ENCODE data around the gene ALDOA.
"Not testable (repeated sequence)": the region's sequence is repeated elsewhere in the genome, so short reads cannot be mapped to it uniquely, and the experiment has no call there.

ALDOA gene

GRCh38 chr16:30065102-30065942, at the start of gene ALDOA:
ALDOA (plus strand) TSS chr16:30065760; CDS start chr16:30066898, 1,138 bp downstream.
- peak; percentile 92 to 99 for DNase-seq

GRCh38 chr16:30016555-30017276, 48.8 kb upstream of the ALDOA start:
- DNase-seq, result no peak

DNA sequence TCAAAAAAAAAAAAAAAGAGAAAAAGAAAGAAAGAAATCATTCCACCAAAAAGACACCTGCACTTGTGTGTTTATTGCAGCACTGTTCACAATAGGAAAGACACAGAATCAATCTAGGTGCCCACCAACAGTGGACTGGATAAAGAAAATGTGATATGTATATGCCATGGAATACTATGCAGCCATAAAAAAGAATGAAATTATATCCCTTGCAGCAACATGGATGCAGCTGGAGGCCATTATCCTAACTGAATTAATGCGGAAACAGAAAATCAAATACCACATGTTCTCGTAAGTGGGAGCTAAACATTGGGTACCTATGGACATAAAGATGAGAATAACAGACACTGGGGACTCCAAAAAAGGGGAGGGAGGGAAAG, 48.3 kb upstream of the ALDOA start:
- no peak for DNase-seq

DNA sequence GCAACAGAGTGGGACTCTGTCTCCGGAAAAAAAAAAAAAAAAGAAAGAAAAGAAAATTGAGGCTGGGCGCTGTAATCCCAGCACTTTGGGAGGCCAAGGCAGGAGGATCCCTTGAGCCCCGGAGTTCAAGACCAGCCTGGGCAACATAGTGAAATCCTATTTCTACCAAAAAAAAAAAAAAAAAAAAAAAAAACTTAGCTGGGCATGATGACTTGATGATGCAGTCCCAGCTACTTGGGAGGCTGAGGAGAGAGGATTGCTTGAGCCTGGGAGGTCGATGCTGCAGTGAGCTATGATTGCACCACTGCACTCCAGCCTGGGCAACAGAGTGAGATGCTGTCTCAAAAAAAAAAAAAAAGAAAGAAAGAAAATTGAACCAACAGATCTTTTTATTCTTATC, 47.6 kb upstream of the ALDOA start:
- DNase-seq, result not testable (repeated sequence)

- no peak for DNase-seq
These were observed 46.8 kb upstream of the ALDOA start for GRCh38 chr16:30018731-30019158.

GRCh38 chr16:30022887-30023286, 42.7 kb upstream of the ALDOA start, which contains the start of gene C16orf92:
C16orf92 (plus strand) TSS chr16:30023198; CDS start chr16:30023341, 143 bp downstream.
- no peak for DNase-seq

GRCh38 chr16:30023586-30023985, 42.0 kb upstream of the ALDOA start:
- no peak for DNase-seq

DNA sequence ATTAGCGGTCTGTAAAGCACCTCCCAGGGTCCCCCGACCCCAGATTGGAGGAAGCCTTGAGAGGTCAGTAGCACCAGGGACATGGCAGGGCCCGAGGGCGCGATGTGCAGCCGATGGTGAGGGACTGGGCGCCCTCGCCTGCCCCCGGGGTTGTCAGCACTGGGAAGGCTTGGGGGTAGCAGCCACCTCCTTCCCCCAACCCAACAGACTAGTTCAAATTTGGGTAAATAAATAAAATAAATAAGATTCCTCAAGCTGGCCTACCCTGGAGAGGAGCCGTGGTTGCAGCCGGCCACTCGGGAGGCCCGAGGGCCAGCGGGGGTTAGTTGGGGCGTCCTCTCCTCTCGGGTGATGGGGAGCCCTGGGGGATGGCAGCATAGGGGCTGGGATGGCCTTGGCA, 41.1 kb upstream of the ALDOA start:
- no peak for DNase-seq

GRCh38 chr16:30025156-30025555, 40.4 kb upstream of the ALDOA start:
- no peak for DNase-seq

GRCh38 chr16:30025574-30025973, 40.0 kb upstream of the ALDOA start:
- no peak for DNase-seq

GRCh38 chr16:30026449-30026848, 39.1 kb upstream of the ALDOA start:
- DNase-seq, result no peak

GRCh38 chr16:30027588-30028437, 37.7 kb upstream of the ALDOA start:
- no peak for DNase-seq

GRCh38 chr16:30028438-30029076, 37.0 kb upstream of the ALDOA start:
- no peak for DNase-seq

- DNase-seq, result no peak
These were observed 35.4 kb upstream of the ALDOA start for GRCh38 chr16:30030011-30030685.

DNA sequence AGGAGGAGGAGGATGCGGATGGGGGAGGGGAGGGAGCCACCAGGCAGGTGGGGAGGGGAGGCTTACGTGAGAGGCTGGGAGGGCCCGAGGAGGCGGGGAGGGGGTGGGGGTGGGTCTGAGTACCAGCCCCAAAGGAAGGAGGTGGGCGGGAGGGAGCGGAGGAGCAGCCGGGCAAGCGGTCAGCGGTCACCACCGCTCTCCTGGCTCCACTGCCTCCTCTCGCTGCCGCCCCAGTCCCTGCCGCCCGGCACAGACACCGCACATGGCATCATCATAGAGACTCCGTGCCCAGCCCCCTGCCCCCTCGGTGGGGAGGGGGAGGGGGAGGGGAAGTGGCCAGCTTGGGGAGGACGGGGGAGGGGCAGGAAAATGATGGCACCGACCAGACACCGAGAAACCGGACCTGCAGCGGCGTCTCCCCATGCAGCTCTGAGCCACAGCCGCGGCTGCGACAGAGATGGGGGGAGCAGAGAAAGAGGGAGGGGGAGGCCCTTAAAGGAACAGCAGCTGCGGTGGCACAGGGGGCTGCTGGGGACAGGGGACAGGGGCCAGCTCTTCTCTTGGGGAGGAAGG, 34.6 kb upstream of the ALDOA start, which contains the start of gene TLCD3B:
Gene TLCD3B (minus strand): TSS at position 431 of the 573 bp plus-strand sequence. CDS start 744 bp downstream, outside the sequence.
- DNase-seq, result no peak

DNA sequence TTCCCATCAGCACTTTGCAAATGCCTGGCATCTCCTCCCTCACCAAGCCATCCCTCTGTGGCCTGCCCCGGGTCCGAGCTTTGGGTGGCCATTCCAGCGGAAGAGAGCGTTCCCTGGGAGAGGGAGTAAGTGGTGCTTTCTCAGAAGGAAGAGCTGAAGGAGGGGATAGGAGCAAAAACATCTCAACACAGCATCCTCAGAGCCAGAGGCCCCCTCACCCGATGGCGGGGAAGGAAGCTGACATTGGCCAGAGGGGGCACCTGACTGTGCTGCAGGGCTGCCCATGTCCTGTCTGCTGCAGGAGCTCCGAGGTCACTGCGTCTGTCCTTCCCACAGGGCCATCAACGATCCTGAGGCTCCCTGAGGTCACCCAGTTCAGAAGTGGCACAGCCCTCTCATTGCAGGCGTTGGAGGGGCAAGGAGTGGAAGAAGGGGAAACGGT, 34.1 kb upstream of the ALDOA start:
- DNase-seq, result no peak

GRCh38 chr16:30032083-30032819, 33.3 kb upstream of the ALDOA start:
- peak; percentile 12 to 73 for DNase-seq

GRCh38 chr16:30033270-30033669, 32.3 kb upstream of the ALDOA start:
- no peak for DNase-seq

GRCh38 chr16:30040221-30040620, 25.3 kb upstream of the ALDOA start:
- peak in 1 of 2 donors; percentile 67 for DNase-seq

DNA sequence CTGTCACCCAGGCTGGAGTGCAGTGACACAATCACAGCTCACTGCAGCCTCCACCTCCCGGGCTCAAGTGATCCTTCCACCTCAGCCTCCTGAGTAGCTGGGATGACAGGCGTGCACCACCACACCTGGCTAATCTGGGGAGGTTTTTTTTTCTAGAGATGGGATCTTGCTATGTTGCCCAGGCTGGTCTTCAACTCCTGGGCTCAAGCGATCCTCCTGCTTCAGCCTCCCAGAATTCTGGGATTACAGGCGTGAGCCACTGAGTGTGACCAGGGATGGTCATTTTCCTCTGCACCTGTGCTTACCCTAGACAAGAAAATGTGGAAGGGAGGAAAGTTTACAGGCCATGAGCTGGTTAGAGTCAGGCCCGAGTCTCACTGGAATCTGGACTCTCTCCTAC, 24.9 kb upstream of the ALDOA start:
- DNase-seq, result not testable (repeated sequence)

DNA sequence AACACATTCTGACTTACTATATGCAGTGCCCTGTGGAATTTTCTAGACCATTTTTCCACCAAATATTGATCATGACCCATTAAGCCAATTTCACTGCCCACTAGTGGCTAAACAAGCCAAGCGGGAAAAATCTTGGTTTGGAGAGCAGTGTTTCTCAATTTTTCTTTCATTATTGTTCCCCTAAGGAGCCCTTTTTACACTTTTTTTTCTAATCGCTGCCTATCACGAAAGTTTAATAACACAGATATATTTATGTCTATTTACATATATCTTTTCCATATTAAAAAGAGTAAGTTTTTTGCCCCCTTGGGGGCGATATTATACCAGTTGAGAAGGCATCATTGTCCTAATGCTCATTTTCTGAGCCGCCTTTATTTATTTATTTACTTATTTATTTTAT, 23.7 kb upstream of the ALDOA start:
- no peak for DNase-seq
